HG03439 (cell line): Measurements from ENCODE around the gene RACGAP1.

Experiments
- ATAC-seq: cut with Tn5 transposase; IDR thresholded peaks from one replicate; pipeline ENCODE4 v1.9.1; 2021; ENCODE audit warnings: mild to moderate bottlenecking, moderate library complexity; ENCODE audit not compliant: unreplicated experiment

The RACGAP1 gene

GRCh38 chr12:49956663-49957569 lies 68.4 kb downstream of the RACGAP1 start:
- no peak for ATAC-seq

GRCh38 chr12:49955899-49956662 lies 69.2 kb downstream of the RACGAP1 start:
- ATAC-seq, result no peak

- no peak for ATAC-seq
These were observed 70.1 kb downstream of the RACGAP1 start for GRCh38 chr12:49954863-49955830.

- no peak for ATAC-seq
These were observed 71.1 kb downstream of the RACGAP1 start for GRCh38 chr12:49953961-49954846.

GRCh38 chr12:49953151-49953550 lies 72.1 kb downstream of the RACGAP1 start:
- ATAC-seq, result no peak

GRCh38 chr12:49952391-49953055 lies 72.8 kb downstream of the RACGAP1 start:
- no peak for ATAC-seq

GRCh38 chr12:49951411-49952240 lies 73.7 kb downstream of the RACGAP1 start:
- ATAC-seq, result no peak

- ATAC-seq, result no peak
These were observed 74.7 kb downstream of the RACGAP1 start, which contains the start of gene AQP2 for GRCh38 chr12:49950273-49951251. AQP2 (plus strand) TSS chr12:49950737; CDS start chr12:49950831, 94 bp downstream.

- ATAC-seq, result no peak
These were observed 75.4 kb downstream of the RACGAP1 start for GRCh38 chr12:49949866-49950265.

- no peak for ATAC-seq
These were observed 76.1 kb downstream of the RACGAP1 start for GRCh38 chr12:49948866-49949845.

- no peak for ATAC-seq
These were observed 77.6 kb downstream of the RACGAP1 start for GRCh38 chr12:49947593-49948226.

- no peak for ATAC-seq
These were observed 78.8 kb downstream of the RACGAP1 start for GRCh38 chr12:49946497-49946896.

- no peak for ATAC-seq
These were observed 79.2 kb downstream of the RACGAP1 start for GRCh38 chr12:49946086-49946485.

- ATAC-seq, result peak; percentile 49
These were observed 79.8 kb downstream of the RACGAP1 start for GRCh38 chr12:49945394-49946080.

- no peak for ATAC-seq
These were observed 80.6 kb downstream of the RACGAP1 start for GRCh38 chr12:49944718-49945117.
